Testis (tissue), 3 donors: ENCODE data around the gene CKAP5. TPM values are rescaled to one million over a fixed set of nuclear protein-coding genes. Genes with fewer than 3 reads are reported as not detected.
"Not testable (repeated sequence)": the region's sequence is repeated elsewhere in the genome, so short reads cannot be mapped to it uniquely, and the experiment has no call there.

Experiments used
- DNase-seq: peaks from one replicate; pipeline ENCODE4 v3.0.0-alpha.2; 2019
- H3K27ac ChIP-seq, 2 donors: fragments of 200-600 bp; sonication (generic); one replicate each; pipeline ENCODE4 v1.5.1; 2019
- H3K27me3 ChIP-seq: fragments of 200-600 bp; sonication (generic); one replicate; pipeline ENCODE4 v1.5.1; 2019
- H3K36me3 ChIP-seq: fragments of 200-600 bp; sonication (generic); one replicate; pipeline ENCODE4 v1.5.1; 2017; ENCODE audit warnings: low read depth; ENCODE audit errors: missing control alignments
- H3K4me1 ChIP-seq: fragments of 200-600 bp; sonication (generic); one replicate; pipeline ENCODE4 v1.5.1; 2019
- H3K4me3 ChIP-seq, 2 donors: fragments of 200-600 bp; sonication (generic); one replicate each; pipeline ENCODE4 v1.5.1; 2017 to 2019
- H3K9me3 ChIP-seq: fragments of 200-600 bp; sonication (generic); one replicate; pipeline ENCODE4 v1.5.1; 2017
- POLR2A ChIP-seq: fragments of 450-650 bp; IDR thresholded peaks from one replicate; pipeline ENCODE4 v1.6.1; 2017; ENCODE audit warnings: antibody characterized with exemption, mild to moderate bottlenecking, moderate library complexity
- WGBS, 2 donors: methylation state at CpG; one replicate each; pipeline ENCODE4 v1.1.5; 2018; 5-methylcytosine and 5-hydroxymethylcytosine counted together
- intact Hi-C: fragments of 100-400 bp; cut with DNase I; formaldehyde crosslinking; loops from one replicate; pipeline ENCODE4 v1.15.1; 2023; ENCODE audit warnings: low total_unique reads
- polyA plus RNA-seq: library from polyadenylated mRNA; stranded (reverse); fragments of 350-450 nt; fragmentation: Illumina TruSeq; extraction: RNeasy Lipid Tissue Mini Kit (QIAGEN cat#74804); gene quantifications from one replicate; pipeline ENCODE4 v1.2.3, GENCODE V29; 2014; ENCODE audit warnings: low read depth, low replicate concordance; ENCODE audit not compliant: insufficient read depth
- total RNA-seq, 2 donors: library from RNA; depleted of rRNA; stranded (reverse); fragments of >200 nt; gene quantifications; one replicate each; pipeline ENCODE4 v1.2.3, GENCODE V29; 2016
- TF ChIP-seq, protein P1 (sequence below), 3 experiments: fragments of 450-650 bp in 2 of 3; fragments of 200-600 bp in 1 of 3; sonication (generic) in 1 of 3; IDR thresholded peaks; one replicate each; pipeline ENCODE4 v1.5.1; 2016 to 2019; ENCODE audit warnings: antibody characterized with exemption in 3 of 3, mild to moderate bottlenecking in 2 of 3, moderate library complexity in 1 of 3

CKAP5 gene
- total and polyA plus RNA-seq, 3 donors from 2014 or later: 92.3 to 118 (median 106) TPM

DNA sequence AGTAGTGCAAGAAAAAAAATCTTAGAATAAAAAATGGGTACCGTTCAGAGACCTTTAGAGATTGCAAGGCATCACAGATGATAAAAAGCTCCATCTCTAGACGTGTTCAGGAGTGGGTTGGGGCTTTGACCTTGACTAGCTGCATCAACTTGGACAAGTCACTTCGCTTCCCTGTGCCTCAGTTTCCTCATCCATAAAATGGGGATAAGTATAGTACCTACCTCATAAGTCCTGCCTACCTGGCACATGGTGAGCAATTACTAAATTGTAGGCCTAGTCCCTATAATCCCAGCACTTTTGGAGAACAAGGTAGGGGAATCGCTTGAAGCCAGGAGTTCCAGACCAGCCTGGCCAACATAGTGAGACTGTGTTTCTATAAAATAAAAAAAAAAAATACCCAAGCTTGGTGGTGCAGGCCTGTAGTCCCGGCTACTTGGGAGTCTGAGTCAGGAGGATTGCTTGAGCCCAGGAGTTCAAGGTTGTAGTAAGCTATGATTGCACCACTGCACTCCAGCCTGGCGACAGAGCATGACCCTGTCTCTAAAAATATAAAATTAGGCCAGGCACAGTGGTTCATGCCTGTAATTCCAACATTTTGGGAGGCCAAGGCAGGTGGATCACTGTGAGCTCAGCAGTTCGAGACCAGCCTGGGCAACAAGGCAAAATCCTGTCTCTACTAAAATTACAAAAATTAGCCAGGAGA is 133.1 kb downstream of the CKAP5 start:
- no peaks in the 10 kb centered on the region for H3K9me3 ChIP-seq
- no peak overlapping the region for H3K4me3 ChIP-seq
- 90% methylated on average over 7 of the region's 7 CpGs for WGBS, 2 donors
- H3K36me3 ChIP-seq: no peaks in the 10 kb centered on the region
- H3K27ac ChIP-seq: no peak overlapping the region
- TF ChIP-seq, protein P1, sequence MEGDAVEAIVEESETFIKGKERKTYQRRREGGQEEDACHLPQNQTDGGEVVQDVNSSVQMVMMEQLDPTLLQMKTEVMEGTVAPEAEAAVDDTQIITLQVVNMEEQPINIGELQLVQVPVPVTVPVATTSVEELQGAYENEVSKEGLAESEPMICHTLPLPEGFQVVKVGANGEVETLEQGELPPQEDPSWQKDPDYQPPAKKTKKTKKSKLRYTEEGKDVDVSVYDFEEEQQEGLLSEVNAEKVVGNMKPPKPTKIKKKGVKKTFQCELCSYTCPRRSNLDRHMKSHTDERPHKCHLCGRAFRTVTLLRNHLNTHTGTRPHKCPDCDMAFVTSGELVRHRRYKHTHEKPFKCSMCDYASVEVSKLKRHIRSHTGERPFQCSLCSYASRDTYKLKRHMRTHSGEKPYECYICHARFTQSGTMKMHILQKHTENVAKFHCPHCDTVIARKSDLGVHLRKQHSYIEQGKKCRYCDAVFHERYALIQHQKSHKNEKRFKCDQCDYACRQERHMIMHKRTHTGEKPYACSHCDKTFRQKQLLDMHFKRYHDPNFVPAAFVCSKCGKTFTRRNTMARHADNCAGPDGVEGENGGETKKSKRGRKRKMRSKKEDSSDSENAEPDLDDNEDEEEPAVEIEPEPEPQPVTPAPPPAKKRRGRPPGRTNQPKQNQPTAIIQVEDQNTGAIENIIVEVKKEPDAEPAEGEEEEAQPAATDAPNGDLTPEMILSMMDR (IDR thresholded peaks at IDR 0.05): no peak
- intact Hi-C loops: no loop called here
- H3K4me1 ChIP-seq: peaks cover 4% of the 10 kb centered on the region
- no peak for DNase-seq
- H3K27me3 ChIP-seq: no peaks in the 10 kb centered on the region

DNA sequence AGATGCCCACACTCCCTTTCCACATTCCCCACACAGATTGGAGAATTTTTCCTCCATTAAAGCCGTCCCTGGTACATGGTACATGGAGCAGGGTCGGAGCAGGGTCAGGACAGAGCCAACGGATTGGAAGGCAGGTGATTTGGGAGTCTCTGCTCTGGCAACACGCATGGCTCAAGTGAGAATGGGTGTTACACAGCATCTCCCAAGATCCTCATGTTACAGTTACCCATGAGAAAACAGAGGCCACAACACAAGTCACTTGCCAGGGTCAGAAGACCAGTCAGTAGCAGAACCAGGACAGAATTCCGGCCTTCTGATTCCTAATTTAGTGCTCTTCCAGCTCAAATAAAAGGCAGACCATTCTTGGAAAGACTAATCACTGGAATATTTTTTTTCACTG is 134.8 kb downstream of the CKAP5 start:
- no peaks in the 10 kb centered on the region for H3K36me3 ChIP-seq
- no peaks in the 10 kb centered on the region for H3K9me3 ChIP-seq
- H3K27ac ChIP-seq: peak overlapping the region; percentile 71 to 89
- no peak overlapping the region for H3K4me3 ChIP-seq
- H3K4me1 ChIP-seq: peaks cover 4% of the 10 kb centered on the region
- no peak for TF ChIP-seq POLR2A
- TF ChIP-seq, protein P1 (IDR thresholded peaks at IDR 0.05): no peak
- H3K27me3 ChIP-seq: no peaks in the 10 kb centered on the region
- intact Hi-C loops: no loop called here
- no peak for DNase-seq
- 62 to 63% methylated on average over 2 to 5 of the region's 5 CpGs for WGBS, 2 donors

DNA sequence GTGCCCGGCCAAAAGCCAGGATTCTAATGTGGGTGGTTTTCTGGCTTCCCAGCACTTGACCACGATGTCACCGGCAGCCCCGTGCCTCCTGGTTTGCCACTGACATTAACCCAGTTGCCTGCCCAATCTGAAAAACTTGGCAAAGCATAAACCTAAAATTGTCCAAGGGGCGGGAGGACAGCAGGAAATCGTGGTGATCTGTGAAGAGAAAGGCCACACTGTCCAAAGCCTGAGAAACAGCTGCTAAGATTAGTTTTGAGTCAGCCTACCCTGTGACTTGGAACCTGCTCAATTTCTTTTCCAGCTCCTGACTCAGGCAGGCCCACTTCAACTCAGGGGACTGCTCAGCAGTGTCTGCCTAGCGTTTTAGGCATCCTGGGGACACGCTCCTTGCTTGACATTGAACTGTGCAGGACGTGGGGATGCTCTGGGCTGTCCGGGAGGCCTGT is 135.2 kb downstream of the CKAP5 start:
- intact Hi-C loops: no loop called here
- Histone ChIP-seq H3K4me3 (no peak overlapping the region), H3K27me3 (no peaks in the 10 kb centered on the region), H3K36me3 (no peaks in the 10 kb centered on the region), H3K27ac (peak overlapping the region; percentile 71 to 89), H3K9me3 (no peaks in the 10 kb centered on the region), H3K4me1 (peaks cover 4% of the 10 kb centered on the region)
- TF ChIP-seq POLR2A: no peak
- TF ChIP-seq, protein P1 (IDR thresholded peaks at IDR 0.05): no peak
- DNase-seq: peak; percentile 70
- 43 to 47% methylated on average over 6 to 10 of the region's 10 CpGs for WGBS, 2 donors

DNA sequence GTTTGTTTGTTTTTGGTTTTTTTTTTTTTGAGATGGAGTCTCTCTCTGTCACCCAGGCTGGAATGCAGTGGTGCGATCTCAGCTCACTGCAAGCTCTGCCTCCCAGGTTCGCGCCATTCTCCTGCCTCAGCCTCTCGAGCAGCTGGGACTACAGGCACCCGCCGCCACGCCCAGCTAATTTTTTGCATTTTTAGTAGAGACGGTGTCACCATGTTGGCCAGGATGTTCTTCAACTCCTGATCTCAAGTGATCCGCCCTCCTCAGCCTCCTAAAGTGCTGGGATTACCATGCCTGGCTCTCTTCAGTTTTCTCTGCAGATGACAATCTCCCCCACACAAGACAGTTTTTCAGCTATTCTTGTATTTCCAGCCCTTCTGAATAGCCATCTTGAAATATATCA is 136.7 kb downstream of the CKAP5 start:
- H3K4me3 ChIP-seq, H3K27me3 ChIP-seq, intact Hi-C loops, H3K27ac ChIP-seq, H3K4me1 ChIP-seq, DNase-seq, H3K9me3 ChIP-seq, H3K36me3 ChIP-seq: not testable (repeated sequence)
- WGBS, 2 donors: 92 to 94% methylated on average over 9 of the region's 9 CpGs

DNA sequence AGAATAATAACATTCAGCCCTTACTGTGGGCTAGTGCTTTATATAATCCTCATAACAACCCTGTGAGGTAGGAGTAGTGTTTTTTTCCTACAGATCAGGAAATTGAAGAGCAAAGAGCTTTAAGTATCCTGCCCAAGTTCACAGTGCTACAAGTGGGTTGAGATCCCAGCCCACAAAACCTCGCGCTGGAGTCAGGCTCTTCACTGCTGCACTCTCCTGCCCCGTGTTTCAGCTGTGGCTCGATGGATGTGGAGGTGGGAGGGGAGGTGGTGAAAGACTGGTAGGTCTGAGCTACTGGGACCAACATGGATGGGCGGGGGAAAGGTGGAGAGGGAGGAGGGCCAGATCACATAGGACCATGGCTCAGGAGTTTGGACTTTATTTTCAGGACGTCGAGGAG is 139.2 kb downstream of the CKAP5 start:
- no peak for DNase-seq
- no peaks in the 10 kb centered on the region for H3K27me3 ChIP-seq
- peaks cover 9% of the 10 kb centered on the region for H3K4me1 ChIP-seq
- no peaks in the 10 kb centered on the region for H3K36me3 ChIP-seq
- no peaks in the 10 kb centered on the region for H3K9me3 ChIP-seq
- no peak overlapping the region for H3K27ac ChIP-seq
- intact Hi-C loops: no loop called here
- 83% methylated on average over 7 of the region's 7 CpGs for WGBS, 2 donors
- H3K4me3 ChIP-seq: no peak overlapping the region
- TF ChIP-seq POLR2A: no peak
- TF ChIP-seq, protein P1 (IDR thresholded peaks at IDR 0.05): no peak
